GM23338 (cell line): Measurements from ENCODE around the gene UBXN2A. TPM values are rescaled to one million over a fixed set of nuclear protein-coding genes. Genes with fewer than 3 reads are reported as not detected.

Experiments used
- ATAC-seq: fragments of 200-7000 bp; cut with Tn5 transposase; 3 replicates; pipeline ENCODE4 v1.9.1; 2020
- DNase-seq: peaks from one replicate; pipeline ENCODE4 v3.0.0-alpha.2; 2015; ENCODE audit warnings: low spot score
- H2AFZ ChIP-seq: fragments of 200-600 bp; sonication (generic); 2 replicates; pipeline ENCODE4 v1.8.0; 2016; ENCODE audit warnings: antibody characterized with exemption, mild to moderate bottlenecking, moderate library complexity
- H3F3A ChIP-seq: fragments of 200-600 bp; sonication (generic); replicated peaks from 2 replicates; pipeline ENCODE4 v1.8.0; 2017; ENCODE audit warnings: antibody characterized with exemption, mixed run types, low read depth
- H3K27ac ChIP-seq: fragments of 200-600 bp; sonication (generic); 2 replicates; pipeline ENCODE4 v1.6.1; 2016; ENCODE audit warnings: low read depth
- H3K27me3 ChIP-seq: fragments of 200-600 bp; sonication (generic); 2 replicates; pipeline ENCODE4 v1.8.0; 2016; ENCODE audit warnings: mild to moderate bottlenecking, mixed run types, moderate library complexity; ENCODE audit not compliant: insufficient read depth
- H3K36me3 ChIP-seq: fragments of 200-600 bp; sonication (generic); 2 replicates; pipeline ENCODE4 v1.8.0; 2016; ENCODE audit warnings: mild to moderate bottlenecking; ENCODE audit not compliant: insufficient read depth
- H3K4me1 ChIP-seq: fragments of 200-600 bp; sonication (generic); 2 replicates; pipeline ENCODE4 v1.8.0; 2016; ENCODE audit warnings: mild to moderate bottlenecking, moderate library complexity; ENCODE audit not compliant: insufficient read depth
- H3K4me2 ChIP-seq: fragments of 200-600 bp; sonication (generic); 2 replicates; pipeline ENCODE4 v1.7.1; 2017; ENCODE audit warnings: mixed run types
- H3K4me3 ChIP-seq: fragments of 200-600 bp; sonication (generic); 2 replicates; pipeline ENCODE4 v1.6.1; 2016; ENCODE audit warnings: mixed run types
- H3K79me2 ChIP-seq: fragments of 200-600 bp; sonication (generic); replicated peaks from 2 replicates; pipeline ENCODE4 v1.8.0; 2017; ENCODE audit warnings: mild to moderate bottlenecking; ENCODE audit not compliant: insufficient read depth
- H3K9me2 ChIP-seq: fragments of 200-600 bp; sonication (generic); 2 replicates; pipeline ENCODE4 v1.8.0; 2017; ENCODE audit not compliant: insufficient read depth
- H4K20me1 ChIP-seq: fragments of 200-600 bp; sonication (generic); replicated peaks from 2 replicates; pipeline ENCODE4 v1.8.0; 2017; ENCODE audit warnings: mild to moderate bottlenecking; ENCODE audit not compliant: insufficient read depth
- H3K27ac Mint-ChIP-seq: 2 replicates; pipeline ENCODE4 v1.8.0; 2020; ENCODE audit warnings: inconsistent platforms, mild to moderate bottlenecking, moderate library complexity, mixed read lengths
- H3K27me3 Mint-ChIP-seq: 3 replicates; pipeline ENCODE4 v1.8.0; 2022; ENCODE audit warnings: low read depth, mild to moderate bottlenecking, moderate library complexity, mixed read lengths, inconsistent platforms; ENCODE audit not compliant: insufficient read depth, poor library complexity
- H3K36me3 Mint-ChIP-seq: 3 replicates; pipeline ENCODE4 v1.8.0; 2021; ENCODE audit warnings: low read depth, mild to moderate bottlenecking, inconsistent platforms, moderate library complexity, mixed read lengths
- H3K4me1 Mint-ChIP-seq: 3 replicates; pipeline ENCODE4 v1.8.0; 2020; ENCODE audit warnings: mild to moderate bottlenecking, inconsistent platforms, mixed read lengths
- H3K4me3 Mint-ChIP-seq: 3 replicates; pipeline ENCODE4 v1.8.0; 2021; ENCODE audit warnings: moderate library complexity, mild to moderate bottlenecking, inconsistent platforms, mixed read lengths
- H3K9me3 Mint-ChIP-seq: 3 replicates; pipeline ENCODE4 v1.8.0; 2020; ENCODE audit warnings: moderate library complexity, mild to moderate bottlenecking, inconsistent platforms, mixed read lengths
- CREB1 ChIP-seq: fragments of 250-450 bp; sonication (Bioruptor Pico); IDR thresholded peaks from 2 replicates; pipeline ENCODE4 v1.5.0; 2020; ENCODE audit warnings: low read depth, mild to moderate bottlenecking, moderate library complexity
- JUNB ChIP-seq: IDR thresholded peaks from one replicate; pipeline ENCODE4 v1.6.1; 2016; ENCODE audit warnings: antibody characterized with exemption; ENCODE audit not compliant: unreplicated experiment
- NANOG ChIP-seq: IDR thresholded peaks from 2 replicates; pipeline ENCODE4 v1.6.1; 2016; ENCODE audit warnings: antibody characterized with exemption, borderline replicate concordance
- POLR2AphosphoS5 ChIP-seq: IDR thresholded peaks from 2 replicates; pipeline ENCODE4 v1.6.1; 2016; ENCODE audit warnings: antibody characterized with exemption, low read depth
- STAT1 ChIP-seq: IDR thresholded peaks from one replicate; pipeline ENCODE4 v1.6.1; 2016; ENCODE audit warnings: antibody characterized with exemption; ENCODE audit not compliant: unreplicated experiment
- ZNF114 ChIP-seq: fragments of 250-450 bp; sonication (Bioruptor Pico); IDR thresholded peaks from 2 replicates; pipeline ENCODE4 v1.5.0; 2020; ENCODE audit warnings: mild to moderate bottlenecking, moderate library complexity
- ZNF331 ChIP-seq: fragments of 250-450 bp; sonication (Bioruptor Pico); IDR thresholded peaks from 2 replicates; pipeline ENCODE4 v1.5.0; 2020; ENCODE audit warnings: low read depth, mild to moderate bottlenecking, moderate library complexity
- ZNF462 ChIP-seq: fragments of 250-450 bp; sonication (Bioruptor Pico); IDR thresholded peaks from 2 replicates; pipeline ENCODE4 v1.5.0; 2020; ENCODE audit warnings: mild to moderate bottlenecking, moderate library complexity
- polyA plus RNA-seq: library from polyadenylated mRNA; unstranded; fragments of >200 nt; fragmentation: Nextera tagmentation; extraction: Ambion mirVana; gene quantifications from 2 replicates; pipeline ENCODE4 v1.2.1, GENCODE V29; 2016
- total RNA-seq: library from RNA; depleted of rRNA; stranded (reverse); fragments of >200 nt; shearing (Covaris generic); gene quantifications from 2 replicates; pipeline ENCODE4 v1.2.3, GENCODE V29; 2014
- TF ChIP-seq, protein P1 (sequence below): IDR thresholded peaks from one replicate; pipeline ENCODE4 v1.6.1; 2018; ENCODE audit warnings: antibody characterized with exemption; ENCODE audit not compliant: unreplicated experiment
- TF ChIP-seq, protein P2 (sequence below): IDR thresholded peaks from 2 replicates; pipeline ENCODE4 v1.6.1; 2016; ENCODE audit warnings: antibody characterized with exemption

UBXN2A gene
- total and polyA plus RNA-seq, 2 experiments from 2014 or later = 11.5 to 12.1 TPM

DNA sequence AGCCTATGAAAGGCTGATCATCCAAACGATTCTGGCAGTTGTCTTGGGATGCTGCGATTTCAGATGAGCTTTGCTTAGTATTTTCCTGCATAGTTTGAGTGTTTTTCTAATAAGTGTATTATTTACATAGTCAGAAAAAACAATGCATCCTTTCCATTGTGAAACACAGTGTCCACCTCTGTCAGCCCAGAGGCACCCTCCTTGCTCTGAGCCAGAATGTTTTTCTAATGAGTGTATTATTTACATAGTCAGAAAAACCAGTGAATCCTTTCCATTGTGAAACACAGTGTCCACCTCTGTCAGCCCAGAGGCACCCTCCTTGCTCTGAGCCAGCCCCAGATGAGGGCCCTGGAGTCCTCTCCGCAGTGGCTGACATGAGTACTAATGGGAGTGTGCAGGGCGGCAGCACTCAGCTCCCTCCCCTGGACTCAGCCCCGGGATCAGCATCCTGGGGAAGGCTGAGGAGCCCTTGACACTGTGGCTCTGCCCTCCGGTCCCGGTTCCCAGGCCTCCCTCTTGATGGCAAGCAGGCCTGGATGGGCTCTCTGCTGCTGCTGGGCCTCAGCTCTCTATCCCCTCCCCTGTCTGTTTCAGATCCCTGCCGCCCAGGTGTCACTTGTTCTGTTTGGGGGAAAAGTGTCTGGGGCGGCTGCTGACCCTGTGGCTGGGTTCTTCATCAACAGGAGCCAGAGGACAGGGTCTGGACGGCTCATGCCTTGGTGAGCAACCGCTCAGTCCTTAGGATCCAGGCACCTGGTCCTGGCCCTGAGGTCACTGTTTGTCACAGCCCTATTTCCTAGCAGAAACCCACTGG is 75.5 kb downstream of the UBXN2A start (continued):
- TF ChIP-seq, protein P1, sequence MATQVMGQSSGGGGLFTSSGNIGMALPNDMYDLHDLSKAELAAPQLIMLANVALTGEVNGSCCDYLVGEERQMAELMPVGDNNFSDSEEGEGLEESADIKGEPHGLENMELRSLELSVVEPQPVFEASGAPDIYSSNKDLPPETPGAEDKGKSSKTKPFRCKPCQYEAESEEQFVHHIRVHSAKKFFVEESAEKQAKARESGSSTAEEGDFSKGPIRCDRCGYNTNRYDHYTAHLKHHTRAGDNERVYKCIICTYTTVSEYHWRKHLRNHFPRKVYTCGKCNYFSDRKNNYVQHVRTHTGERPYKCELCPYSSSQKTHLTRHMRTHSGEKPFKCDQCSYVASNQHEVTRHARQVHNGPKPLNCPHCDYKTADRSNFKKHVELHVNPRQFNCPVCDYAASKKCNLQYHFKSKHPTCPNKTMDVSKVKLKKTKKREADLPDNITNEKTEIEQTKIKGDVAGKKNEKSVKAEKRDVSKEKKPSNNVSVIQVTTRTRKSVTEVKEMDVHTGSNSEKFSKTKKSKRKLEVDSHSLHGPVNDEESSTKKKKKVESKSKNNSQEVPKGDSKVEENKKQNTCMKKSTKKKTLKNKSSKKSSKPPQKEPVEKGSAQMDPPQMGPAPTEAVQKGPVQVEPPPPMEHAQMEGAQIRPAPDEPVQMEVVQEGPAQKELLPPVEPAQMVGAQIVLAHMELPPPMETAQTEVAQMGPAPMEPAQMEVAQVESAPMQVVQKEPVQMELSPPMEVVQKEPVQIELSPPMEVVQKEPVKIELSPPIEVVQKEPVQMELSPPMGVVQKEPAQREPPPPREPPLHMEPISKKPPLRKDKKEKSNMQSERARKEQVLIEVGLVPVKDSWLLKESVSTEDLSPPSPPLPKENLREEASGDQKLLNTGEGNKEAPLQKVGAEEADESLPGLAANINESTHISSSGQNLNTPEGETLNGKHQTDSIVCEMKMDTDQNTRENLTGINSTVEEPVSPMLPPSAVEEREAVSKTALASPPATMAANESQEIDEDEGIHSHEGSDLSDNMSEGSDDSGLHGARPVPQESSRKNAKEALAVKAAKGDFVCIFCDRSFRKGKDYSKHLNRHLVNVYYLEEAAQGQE = no peak

DNA sequence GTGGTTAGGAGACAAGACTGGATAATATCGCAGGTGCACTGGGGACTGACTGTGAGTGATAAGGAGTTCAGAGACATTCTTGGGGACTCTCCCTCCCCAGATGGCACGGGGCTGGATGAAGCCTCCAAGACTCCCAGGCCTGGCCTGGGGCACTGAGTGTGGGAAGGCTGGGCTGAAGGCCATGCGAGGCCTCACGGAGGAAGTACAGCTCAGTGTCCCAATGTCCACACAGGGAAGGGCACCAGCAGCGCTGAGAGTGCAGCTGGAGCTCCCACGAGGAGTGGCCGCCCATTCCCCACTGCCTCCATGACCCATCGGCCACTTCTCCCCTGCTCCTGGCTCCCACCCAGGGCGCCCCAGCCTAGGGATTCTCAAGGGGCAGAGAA is 76.1 kb downstream of the UBXN2A start:
- no peak overlapping the region for H3K4me3 Mint-ChIP-seq
- Histone ChIP-seq H4K20me1 (no peaks in the 10 kb centered on the region), H3F3A (no peaks in the 10 kb centered on the region), H3K79me2 (no peaks in the 10 kb centered on the region), H3K9me2 (no peaks in the 10 kb centered on the region), H2AFZ (no peak overlapping the region), H3K27ac (peak overlapping the region; percentile 39; the same call in 1 of the 2 replicates), H3K4me3 (no peak overlapping the region), H3K27me3 (no peaks in the 10 kb centered on the region), H3K4me1 (peaks cover 10% of the 10 kb centered on the region; the same call in 1 of the 2 replicates), H3K4me2 (no peak overlapping the region), H3K36me3 (no peaks in the 10 kb centered on the region)
- no peaks in the 10 kb centered on the region for H3K9me3 Mint-ChIP-seq
- peaks cover 10% of the 10 kb centered on the region for H3K27me3 Mint-ChIP-seq
- DNase-seq = no peak
- no peak for ATAC-seq
- no peaks in the 10 kb centered on the region for H3K36me3 Mint-ChIP-seq
- peaks cover 24% of the 10 kb centered on the region for H3K4me1 Mint-ChIP-seq
- H3K27ac Mint-ChIP-seq = no peak overlapping the region; the same call in 1 of the 2 replicates
- TF ChIP-seq NANOG (no peak), STAT1 (no peak), ZNF331 (CRISPR knock-in tag) (no peak), ZNF114 (no peak), CREB1 (CRISPR knock-in tag) (no peak), JUNB (no peak), POLR2AphosphoS5 (no peak), ZNF462 (CRISPR knock-in tag) (no peak)
- TF ChIP-seq, protein P2, sequence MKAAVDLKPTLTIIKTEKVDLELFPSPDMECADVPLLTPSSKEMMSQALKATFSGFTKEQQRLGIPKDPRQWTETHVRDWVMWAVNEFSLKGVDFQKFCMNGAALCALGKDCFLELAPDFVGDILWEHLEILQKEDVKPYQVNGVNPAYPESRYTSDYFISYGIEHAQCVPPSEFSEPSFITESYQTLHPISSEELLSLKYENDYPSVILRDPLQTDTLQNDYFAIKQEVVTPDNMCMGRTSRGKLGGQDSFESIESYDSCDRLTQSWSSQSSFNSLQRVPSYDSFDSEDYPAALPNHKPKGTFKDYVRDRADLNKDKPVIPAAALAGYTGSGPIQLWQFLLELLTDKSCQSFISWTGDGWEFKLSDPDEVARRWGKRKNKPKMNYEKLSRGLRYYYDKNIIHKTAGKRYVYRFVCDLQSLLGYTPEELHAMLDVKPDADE = no peak
- TF ChIP-seq, protein P1 = no peak
